GM18517 (cell line): ENCODE data around the gene RTN4RL1.
"Not testable (repeated sequence)": the region's sequence is repeated elsewhere in the genome, so short reads cannot be mapped to it uniquely, and the experiment has no call there.

ENCODE experiments used
- ATAC-seq: cut with Tn5 transposase; IDR thresholded peaks from one replicate; pipeline ENCODE4 v1.9.1; 2021; ENCODE audit warnings: mild to moderate bottlenecking, moderate library complexity; ENCODE audit not compliant: unreplicated experiment

Gene RTN4RL1

GRCh38 chr17:1899403-1900000 is 125.6 kb downstream of the RTN4RL1 start:
- ATAC-seq: no peak

DNA sequence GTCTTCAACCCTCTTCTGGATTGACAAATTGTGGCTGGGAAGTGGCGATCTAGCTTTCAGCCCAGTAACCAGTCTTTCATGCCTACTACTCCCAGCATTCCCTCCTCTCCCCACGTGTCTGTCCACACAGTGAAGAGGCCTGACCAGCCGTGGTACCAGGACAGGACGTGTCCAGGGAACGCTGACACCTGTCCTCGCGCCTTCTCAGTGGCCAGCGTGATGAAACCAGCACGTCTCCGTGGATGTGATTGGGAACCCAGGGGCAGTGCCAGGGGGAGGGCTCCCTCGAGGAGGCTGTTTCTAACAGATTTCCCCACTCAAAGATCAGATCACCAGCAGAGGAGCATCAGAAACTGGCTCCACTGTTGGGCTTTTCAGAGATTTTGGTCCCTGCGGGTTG is 126.3 kb downstream of the RTN4RL1 start:
- ATAC-seq: no peak

GRCh38 chr17:1898332-1898731 is 126.8 kb downstream of the RTN4RL1 start:
- no peak for ATAC-seq

GRCh38 chr17:1897105-1897656 is 128.0 kb downstream of the RTN4RL1 start:
- no peak for ATAC-seq

GRCh38 chr17:1896243-1897104 is 128.7 kb downstream of the RTN4RL1 start:
- ATAC-seq: no peak

GRCh38 chr17:1895479-1895878 is 129.7 kb downstream of the RTN4RL1 start:
- ATAC-seq: not testable (repeated sequence)

DNA sequence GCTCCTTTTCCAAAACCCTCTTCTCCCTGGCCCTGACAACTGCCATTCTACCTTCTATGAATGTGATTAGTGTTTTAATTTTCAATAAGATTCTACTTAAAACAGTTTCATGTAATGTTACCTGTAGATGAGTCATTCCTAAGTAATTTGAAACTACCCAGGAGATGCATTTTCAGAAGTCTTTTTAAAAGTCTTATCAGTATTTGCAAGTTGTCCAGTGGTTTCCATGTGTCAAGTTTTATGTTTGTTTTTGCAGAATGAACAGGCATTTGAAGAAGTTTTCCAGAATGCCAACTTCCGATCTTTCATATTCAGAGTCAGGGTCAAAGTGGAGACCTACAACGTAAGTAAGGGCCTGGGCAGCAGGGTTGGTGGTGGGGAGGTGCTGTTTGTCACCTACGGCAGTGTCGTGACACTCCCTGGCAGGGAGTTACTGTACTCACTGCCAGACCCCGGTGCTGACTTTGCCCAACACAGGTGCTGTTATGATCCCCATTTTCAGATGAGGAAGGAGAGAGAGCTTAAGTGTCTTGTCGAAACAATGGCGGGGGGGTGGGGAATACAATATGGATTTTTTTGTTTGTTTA is 130.3 kb downstream of the RTN4RL1 start:
- ATAC-seq: no peak

DNA sequence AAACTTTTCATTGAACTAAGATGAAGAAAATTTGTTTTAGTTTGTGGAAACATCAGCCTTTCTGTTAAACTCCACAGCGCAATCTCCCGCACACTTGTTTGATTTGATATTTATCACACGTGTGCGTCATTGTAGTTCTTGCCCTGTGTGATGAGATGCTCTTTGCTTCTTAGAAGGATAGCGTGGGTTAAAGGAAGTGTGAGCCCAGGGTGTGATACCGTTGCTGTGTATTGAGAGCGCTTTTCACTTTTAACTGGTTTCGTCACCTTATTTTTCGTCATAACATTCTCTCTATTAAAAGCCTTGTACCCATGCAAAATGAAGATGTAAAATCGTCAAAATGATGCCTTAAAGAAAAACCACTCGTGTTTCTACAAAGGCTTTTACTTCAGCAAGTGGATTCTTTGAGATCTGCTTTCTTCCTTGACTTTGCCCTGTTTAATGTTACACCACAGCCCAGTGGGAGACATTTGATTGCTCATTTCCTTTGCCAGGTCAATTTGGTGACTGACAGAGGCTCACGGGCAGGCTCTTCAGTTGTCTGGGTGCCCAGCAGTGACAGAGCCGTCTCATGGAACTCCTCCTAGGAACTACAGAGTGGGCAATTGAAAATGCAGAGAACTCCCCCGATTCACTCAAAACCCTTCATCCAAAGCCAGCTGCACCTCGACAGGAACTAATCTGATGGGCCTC is 134.2 kb downstream of the RTN4RL1 start:
- no peak for ATAC-seq

DNA sequence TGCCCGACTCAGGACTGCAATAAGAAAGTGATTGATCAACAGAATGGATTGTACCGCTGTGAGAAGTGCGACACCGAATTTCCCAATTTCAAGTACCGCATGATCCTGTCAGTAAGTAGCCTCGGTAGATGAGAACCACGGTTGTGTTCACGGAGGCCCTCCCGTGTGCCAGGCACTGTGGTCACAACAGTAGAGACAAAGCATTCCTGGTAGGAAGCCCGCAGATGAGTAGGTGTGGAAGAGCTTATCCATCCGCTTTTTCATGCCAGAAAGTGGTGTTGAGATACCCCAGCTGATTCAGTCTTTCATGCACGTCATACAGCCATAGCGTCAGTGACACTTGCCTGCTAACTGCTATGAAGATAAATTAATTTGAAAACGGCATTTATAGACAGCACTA is 136.4 kb downstream of the RTN4RL1 start:
- ATAC-seq: no peak
